Peyer's patch (tissue), 4 donors: ENCODE results near the gene SVIP. TPM values are rescaled to one million over a fixed set of nuclear protein-coding genes. Genes with fewer than 3 reads are reported as not detected.
A peak's percentile ranks its signal among the peaks of the same experiment; 100 is the strongest.

Source experiments
- DNase-seq, 3 donors: peaks; one replicate each; pipeline ENCODE4 v3.0.0-alpha.2; 2017 to 2019
- H3K27ac ChIP-seq, 4 donors: fragments of 200-600 bp; sonication (generic); one replicate each; pipeline ENCODE4 v1.5.1; 2016 to 2019
- H3K27me3 ChIP-seq, 2 donors: fragments of 200-600 bp; sonication (generic); one replicate each; pipeline ENCODE4 v1.5.1; 2019
- H3K36me3 ChIP-seq, 3 donors: fragments of 200-600 bp; sonication (generic); one replicate each; pipeline ENCODE4 v1.5.1; 2016 to 2019
- H3K4me1 ChIP-seq, 4 donors: fragments of 200-600 bp; sonication (generic); one replicate each; pipeline ENCODE4 v1.5.1; 2016 to 2019
- H3K4me3 ChIP-seq, 4 donors: fragments of 200-600 bp; sonication (generic); 1 replicate in 3 of 4; 2 replicates in 1 of 4; pipeline ENCODE4 v1.5.1; 2016 to 2019; ENCODE audit warnings: mild to moderate bottlenecking in 1 of 4
- H3K9me3 ChIP-seq, 4 donors: fragments of 200-600 bp; sonication (generic); one replicate each; pipeline ENCODE4 v1.5.1; 2016 to 2019; ENCODE audit warnings: mild to moderate bottlenecking in 1 of 4
- CTCF ChIP-seq, 6 experiments: fragments of 450-650 bp in 4 of 6; fragments of 200-600 bp in 2 of 6; sonication (generic) in 1 of 6; IDR thresholded peaks; one replicate each; pipeline ENCODE4 v1.5.1; 2017 to 2019; ENCODE audit warnings: antibody characterized with exemption in 6 of 6, mild to moderate bottlenecking in 3 of 6, moderate library complexity in 1 of 6
- POLR2A ChIP-seq, 2 donors: fragments of 450-650 bp; IDR thresholded peaks; one replicate each; pipeline ENCODE4 v1.5.1; 2017; ENCODE audit warnings: antibody characterized with exemption in 2 of 2, mild to moderate bottlenecking in 2 of 2, moderate library complexity in 2 of 2
- total RNA-seq, 4 donors: library from RNA; depleted of rRNA; stranded (reverse); fragments of >200 nt; gene quantifications; one replicate each; pipeline ENCODE4 v1.1.0, GENCODE V29; 2016

The SVIP gene, protein sequence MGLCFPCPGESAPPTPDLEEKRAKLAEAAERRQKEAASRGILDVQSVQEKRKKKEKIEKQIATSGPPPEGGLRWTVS
- 10 to 100 TPM in 3 of 4 donors, 1 to 10 TPM in 1; 9.5 to 13.4 (median 12.0) TPM for total RNA-seq

DNA sequence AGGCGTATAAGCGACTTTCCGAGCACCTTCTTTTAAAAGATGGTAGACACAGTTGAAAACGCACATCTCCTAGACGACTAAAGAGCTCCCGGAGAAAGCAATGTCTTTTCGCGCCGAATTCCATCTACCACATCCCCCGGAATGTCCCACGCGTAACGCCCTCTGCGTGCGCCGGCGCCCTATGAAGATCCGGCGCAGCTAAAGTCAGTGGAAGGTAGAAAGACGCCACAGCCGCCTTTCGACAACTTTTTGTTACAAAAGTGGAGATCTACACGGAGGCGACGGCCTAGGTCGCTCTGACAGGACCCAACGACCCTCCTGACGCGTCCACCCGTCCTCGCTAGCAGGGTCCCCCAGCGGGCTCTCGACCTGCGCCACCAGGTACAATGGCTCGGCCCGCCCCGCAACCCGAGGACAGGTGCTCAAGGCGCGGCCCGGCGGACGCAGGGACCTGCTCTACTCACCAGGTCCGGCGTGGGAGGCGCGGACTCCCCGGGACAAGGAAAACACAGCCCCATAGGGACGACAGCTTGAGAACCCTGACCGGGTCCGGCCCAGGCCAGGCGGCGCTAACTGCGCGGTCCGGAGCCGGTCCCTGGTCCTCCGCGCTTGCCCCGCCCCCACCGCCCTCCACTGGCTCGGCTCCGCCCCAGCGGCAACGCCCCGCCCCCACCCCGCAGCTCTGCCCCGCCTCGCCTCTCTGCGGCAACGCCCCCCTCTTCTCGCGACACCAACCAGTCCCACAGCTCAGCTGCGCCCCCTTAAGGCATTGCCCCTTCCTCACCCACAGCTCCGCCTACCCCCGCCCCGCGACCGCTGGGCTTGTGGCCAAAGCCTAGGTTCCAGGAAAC lies at the start of gene SVIP:
TSS of gene SVIP (minus strand) at position 571 of the 851 bp plus-strand sequence. CDS start at position 518, 53 bp downstream.
- peaks cover 0 to 14% (median 0%) of the 10 kb centered on the region in 3 donors for H3K36me3 ChIP-seq
- H3K27ac ChIP-seq, result peak within 1 kb of the TSS; percentile 76 to 93 (median 85)
- DNase-seq, result peak; percentile 96 to 99 (median 98)
- H3K9me3 ChIP-seq, result no peaks in the 10 kb centered on the region
- H3K4me1 ChIP-seq, result peaks cover 0 to 7% (median 3%) of the 10 kb centered on the region in 4 donors
- TF ChIP-seq POLR2A (IDR thresholded peaks at IDR 0.05), result peak; percentile 76 to 82
- peak; percentile 31 to 68 (median 56) for TF ChIP-seq CTCF (IDR thresholded peaks at IDR 0.05)
- no peaks in the 10 kb centered on the region for H3K27me3 ChIP-seq
- H3K4me3 ChIP-seq, result peak within 1 kb of the TSS; percentile 66 to 84 (median 81)

GRCh38 chr11:22878604-22879003 lies 49.0 kb upstream of the SVIP start:
- Histone ChIP-seq H3K4me3 (no peak overlapping the region), H3K36me3 (no peaks in the 10 kb centered on the region), H3K4me1 (no peaks in the 10 kb centered on the region), H3K27me3 (peaks cover 0 to 3% of the 10 kb centered on the region in 2 donors), H3K9me3 (no peaks in the 10 kb centered on the region), H3K27ac (no peak overlapping the region)
- DNase-seq, result no peak
- no peak for TF ChIP-seq POLR2A (IDR thresholded peaks at IDR 0.05)
- no peak for TF ChIP-seq CTCF (IDR thresholded peaks at IDR 0.05)

- no peak for DNase-seq
- TF ChIP-seq POLR2A (IDR thresholded peaks at IDR 0.05) (no peak), CTCF (IDR thresholded peaks at IDR 0.05) (no peak)
Measured at GRCh38 chr11:22878039-22878438, 48.4 kb upstream of the SVIP start.

GRCh38 chr11:22875869-22876473 lies 46.4 kb upstream of the SVIP start:
- Histone ChIP-seq H3K9me3 (no peaks in the 10 kb centered on the region), H3K27me3 (peaks cover 0 to 3% of the 10 kb centered on the region in 2 donors), H3K4me3 (no peak overlapping the region), H3K27ac (no peak overlapping the region), H3K36me3 (no peaks in the 10 kb centered on the region), H3K4me1 (no peaks in the 10 kb centered on the region)
- TF ChIP-seq POLR2A (IDR thresholded peaks at IDR 0.05) (no peak), CTCF (IDR thresholded peaks at IDR 0.05) (peak in 5 of 6 experiments; percentile 63 to 92 (median 84))
- peak in 2 of 3 donors; percentile 68 to 83 for DNase-seq

More at GRCh38 chr11:22878039-22878438, 48.4 kb upstream of the SVIP start:
- Histone ChIP-seq H3K9me3 (no peaks in the 10 kb centered on the region), H3K36me3 (no peaks in the 10 kb centered on the region), H3K27ac (no peak overlapping the region), H3K4me1 (no peaks in the 10 kb centered on the region), H3K4me3 (no peak overlapping the region), H3K27me3 (peaks cover 0 to 3% of the 10 kb centered on the region in 2 donors)

DNA sequence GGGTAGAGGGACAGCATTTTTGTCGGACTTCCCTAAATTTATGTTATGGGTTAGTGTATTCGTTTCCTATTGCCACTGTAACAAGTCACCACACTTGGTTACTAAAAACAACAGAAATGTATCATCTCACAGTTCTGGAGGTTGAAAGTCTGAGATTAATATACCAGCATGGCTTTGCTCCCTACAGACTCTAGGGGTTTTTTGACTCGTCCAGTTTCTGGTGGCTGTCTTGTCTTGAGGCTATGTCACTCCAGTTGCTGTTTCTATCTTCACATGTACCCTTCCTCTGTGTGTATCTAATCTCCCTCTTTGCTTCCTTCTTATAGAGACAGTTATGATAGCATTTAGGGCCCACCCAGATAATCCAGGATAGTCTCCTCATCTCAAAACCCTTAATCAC lies 39.7 kb upstream of the SVIP start:
- no peaks in the 10 kb centered on the region for H3K27me3 ChIP-seq
- H3K9me3 ChIP-seq, result no peaks in the 10 kb centered on the region
- H3K4me3 ChIP-seq, result no peak overlapping the region
- no peak overlapping the region for H3K27ac ChIP-seq
- H3K4me1 ChIP-seq, result no peaks in the 10 kb centered on the region
- H3K36me3 ChIP-seq, result no peaks in the 10 kb centered on the region
- DNase-seq, result no peak
- TF ChIP-seq POLR2A (IDR thresholded peaks at IDR 0.05), result no peak
- no peak for TF ChIP-seq CTCF (IDR thresholded peaks at IDR 0.05)
